HepG2 (cell line): ENCODE data around the gene CADM4. TPM values are rescaled to one million over a fixed set of nuclear protein-coding genes. Genes with fewer than 3 reads are reported as not detected.

Source experiments
- ASH2L ChIP-seq: fragments of 300-600, 200-600 bp; sonication (generic); IDR thresholded peaks from 2 replicates; pipeline ENCODE4 v1.7.0; 2017; ENCODE audit warnings: low read depth, mild to moderate bottlenecking, moderate library complexity, mixed read lengths, low read length; ENCODE audit not compliant: insufficient read length
- ATF7-NPFF ChIP-seq: sonication (generic); formaldehyde crosslinking; IDR thresholded peaks from 2 replicates; pipeline ENCODE4 v1.8.1; 2023; ENCODE audit warnings: mild to moderate bottlenecking, low read depth, missing genetic modification reagents, moderate library complexity
- CBX1 ChIP-seq: IDR thresholded peaks from one replicate; pipeline ENCODE4 v1.6.1; 2016; ENCODE audit warnings: antibody characterized with exemption, low read depth
- CREM ChIP-seq, 2 experiments: sonication (generic) in 1 of 2; formaldehyde crosslinking in 1 of 2; IDR thresholded peaks; 2 replicates each; pipeline versions ENCODE4 v1.4.0 to v1.6.1; 2016 to 2020; ENCODE audit warnings: antibody characterized with exemption in 1 of 2, mild to moderate bottlenecking in 1 of 2, missing genetic modification reagents in 1 of 2
- DR1 ChIP-seq: sonication (generic); formaldehyde crosslinking; IDR thresholded peaks from 2 replicates; pipeline ENCODE4 v1.8.0; 2021; ENCODE audit warnings: mild to moderate bottlenecking, missing genetic modification reagents, inconsistent platforms
- EEA1 ChIP-seq: sonication (generic); formaldehyde crosslinking; IDR thresholded peaks from 2 replicates; pipeline ENCODE4 v1.5.1; 2020; ENCODE audit warnings: mild to moderate bottlenecking, missing genetic modification reagents, borderline replicate concordance
- ESRRA ChIP-seq: sonication (generic); formaldehyde crosslinking; IDR thresholded peaks from 2 replicates; pipeline ENCODE4 v1.5.1; 2020; ENCODE audit warnings: mild to moderate bottlenecking, low read depth, missing genetic modification reagents
- HNF4G ChIP-seq, 2 experiments: sonication (generic) in 1 of 2; formaldehyde crosslinking in 1 of 2; IDR thresholded peaks; 2 replicates each; pipeline versions ENCODE4 v1.4.0 to v1.6.1; 2011 to 2020; ENCODE audit warnings: borderline replicate concordance in 2 of 2, low read depth in 2 of 2, mild to moderate bottlenecking in 2 of 2, low read length in 1 of 2, missing genetic modification reagents in 1 of 2, moderate library complexity in 1 of 2
- KLF11 ChIP-seq: IDR thresholded peaks from 2 replicates; pipeline ENCODE4 v1.6.1; 2016; ENCODE audit warnings: missing compliant biosample characterization
- MAFF ChIP-seq: IDR thresholded peaks from 2 replicates; pipeline ENCODE4 v1.6.1; 2011; ENCODE audit warnings: low read depth, low read length, improper control_type of control experiment
- TMF1 ChIP-seq: sonication (generic); formaldehyde crosslinking; IDR thresholded peaks from 2 replicates; pipeline ENCODE4 v1.8.1; 2022; ENCODE audit warnings: low read depth, missing genetic modification reagents
- ZFP41 ChIP-seq: sonication (generic); formaldehyde crosslinking; IDR thresholded peaks from 2 replicates; pipeline ENCODE4 v1.4.0; 2020; ENCODE audit warnings: mild to moderate bottlenecking, missing genetic modification reagents, borderline replicate concordance
- ZNF432 ChIP-seq: sonication (generic); formaldehyde crosslinking; IDR thresholded peaks from 2 replicates; pipeline ENCODE4 v1.5.0; 2020; ENCODE audit warnings: missing genetic modification reagents, mild to moderate bottlenecking, borderline replicate concordance
- ZNF44 ChIP-seq: sonication (generic); formaldehyde crosslinking; IDR thresholded peaks from 2 replicates; pipeline ENCODE4 v1.5.1; 2020; ENCODE audit warnings: mild to moderate bottlenecking, missing genetic modification reagents
- ZNF530 ChIP-seq: sonication (generic); formaldehyde crosslinking; IDR thresholded peaks from 2 replicates; pipeline ENCODE4 v1.5.0; 2020; ENCODE audit warnings: low read depth, mild to moderate bottlenecking, missing genetic modification reagents
- polyA plus RNA-seq, 8 experiments: library from polyadenylated mRNA; depleted of rRNA in 3 of 8; stranded (reverse) in 7 of 8; unstranded in 1 of 8; fragments of >200 nt; fragmentation: Illumina TruSeq in 4 of 8; extraction: Trizol in 4 of 8; gene quantifications; 2 replicates each; pipeline versions ENCODE4 v1.2.1 to v1.2.3, GENCODE V29; 2011 to 2016; ENCODE audit warnings: low read depth in 4 of 8, missing spikeins in 1 of 8, mixed read lengths in 1 of 8; ENCODE audit not compliant: insufficient read depth in 1 of 8
- total RNA-seq, 5 experiments: library from RNA; depleted of rRNA; stranded (reverse); fragments of >200 nt; fragmentation: Illumina TruSeq; extraction: Trizol; gene quantifications; 2 replicates each; pipeline ENCODE4 v1.2.3, GENCODE V29; 2016; ENCODE audit warnings: low read depth in 1 of 5
- TF ChIP-seq, protein P1 (sequence below): sonication (generic); formaldehyde crosslinking; IDR thresholded peaks from 2 replicates; pipeline ENCODE4 v1.9.0; 2022; ENCODE audit warnings: missing genetic modification reagents, mild to moderate bottlenecking, borderline replicate concordance
- TF ChIP-seq, protein P2 (sequence below): sonication (generic); formaldehyde crosslinking; IDR thresholded peaks from 2 replicates; pipeline ENCODE4 v1.8.1; 2023; ENCODE audit warnings: mild to moderate bottlenecking, moderate library complexity, missing genetic modification reagents
- TF ChIP-seq, protein P3 (sequence below): IDR thresholded peaks from 2 replicates; pipeline ENCODE4 v1.6.1; 2018; ENCODE audit warnings: missing genetic modification reagents, mild to moderate bottlenecking, missing compliant biosample characterization
- TF ChIP-seq, protein P4 (sequence below): sonication (generic); formaldehyde crosslinking; IDR thresholded peaks from 2 replicates; pipeline ENCODE4 v1.8.0; 2022; ENCODE audit warnings: mild to moderate bottlenecking, missing genetic modification reagents, borderline replicate concordance
- TF ChIP-seq, protein P5 (sequence below): sonication (generic); formaldehyde crosslinking; IDR thresholded peaks from 2 replicates; pipeline ENCODE4 v1.5.1; 2020; ENCODE audit warnings: mild to moderate bottlenecking, moderate library complexity, missing genetic modification reagents
- TF ChIP-seq, protein P6 (sequence below): IDR thresholded peaks from 2 replicates; pipeline ENCODE4 v1.6.1; 2016; ENCODE audit warnings: missing compliant biosample characterization, missing genetic modification reagents, borderline replicate concordance

CADM4 gene
- total and polyA plus RNA-seq, 2 of the 13 experiments (the other 11 are each of a cell fraction or from before 2014, with no cell fraction given), result 8.5 to 16.0 TPM

DNA sequence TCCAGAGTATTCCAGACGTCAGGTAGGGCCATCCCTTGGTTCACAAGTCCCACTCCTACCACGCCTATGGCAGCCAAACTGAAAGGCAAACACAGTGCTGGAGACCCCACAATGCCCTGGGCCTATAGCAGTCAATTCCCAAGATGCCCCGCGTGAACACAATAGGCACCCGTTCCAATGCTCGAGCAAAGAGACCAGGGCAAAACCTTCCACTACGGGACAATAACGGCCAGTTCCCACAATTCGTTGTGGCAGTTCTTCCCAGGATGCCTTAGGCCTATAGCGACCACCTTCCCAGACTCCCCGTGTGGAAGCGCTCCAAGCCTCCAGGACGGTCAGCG is 20.8 kb downstream of the CADM4 start (continued):
- TF ChIP-seq, protein P1, sequence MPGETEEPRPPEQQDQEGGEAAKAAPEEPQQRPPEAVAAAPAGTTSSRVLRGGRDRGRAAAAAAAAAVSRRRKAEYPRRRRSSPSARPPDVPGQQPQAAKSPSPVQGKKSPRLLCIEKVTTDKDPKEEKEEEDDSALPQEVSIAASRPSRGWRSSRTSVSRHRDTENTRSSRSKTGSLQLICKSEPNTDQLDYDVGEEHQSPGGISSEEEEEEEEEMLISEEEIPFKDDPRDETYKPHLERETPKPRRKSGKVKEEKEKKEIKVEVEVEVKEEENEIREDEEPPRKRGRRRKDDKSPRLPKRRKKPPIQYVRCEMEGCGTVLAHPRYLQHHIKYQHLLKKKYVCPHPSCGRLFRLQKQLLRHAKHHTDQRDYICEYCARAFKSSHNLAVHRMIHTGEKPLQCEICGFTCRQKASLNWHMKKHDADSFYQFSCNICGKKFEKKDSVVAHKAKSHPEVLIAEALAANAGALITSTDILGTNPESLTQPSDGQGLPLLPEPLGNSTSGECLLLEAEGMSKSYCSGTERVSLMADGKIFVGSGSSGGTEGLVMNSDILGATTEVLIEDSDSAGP (CRISPR knock-in tag), result no peak
- no peak; the same call in 1 of the 2 replicates for TF ChIP-seq ESRRA (CRISPR knock-in tag)
- TF ChIP-seq MAFF, result no peak
- TF ChIP-seq EEA1, result no peak; the same call in 1 of the 2 replicates
- TF ChIP-seq DR1 (CRISPR knock-in tag), result no peak
- TF ChIP-seq, protein P2, sequence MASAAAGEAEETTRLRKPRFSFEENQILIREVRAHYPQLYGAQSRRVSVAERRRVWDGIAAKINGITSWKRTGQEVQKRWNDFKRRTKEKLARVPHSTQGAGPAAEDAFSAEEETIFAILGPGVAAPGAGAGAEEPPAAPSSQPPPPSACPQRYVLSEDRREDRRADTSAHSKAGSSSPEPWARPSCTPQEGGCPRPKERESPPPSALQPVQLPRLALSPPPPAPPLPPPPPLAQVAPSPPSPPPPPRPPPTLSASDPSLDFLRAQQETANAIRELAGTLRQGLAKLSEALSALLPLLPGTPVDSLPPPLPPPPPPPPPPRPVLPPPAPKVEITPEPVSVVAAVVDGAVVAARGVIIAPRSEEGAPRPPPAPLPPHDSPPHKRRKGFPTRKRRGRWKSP (CRISPR knock-in tag), result no peak
- TF ChIP-seq ZNF44 (CRISPR knock-in tag), result no peak
- no peak for TF ChIP-seq CBX1
- TF ChIP-seq ATF7-NPFF (CRISPR knock-in tag), result no peak; the same call in 1 of the 2 replicates
- no peak for TF ChIP-seq HNF4G (IDR thresholded peaks at IDR 0.05; ENCODE audit: borderline replicate concordance, low read depth, low read length)
- no peak for TF ChIP-seq HNF4G (CRISPR knock-in tag; IDR thresholded peaks at IDR 0.05; ENCODE audit: borderline replicate concordance, low read depth)
- no peak for TF ChIP-seq ZFP41
- TF ChIP-seq, protein P3, sequence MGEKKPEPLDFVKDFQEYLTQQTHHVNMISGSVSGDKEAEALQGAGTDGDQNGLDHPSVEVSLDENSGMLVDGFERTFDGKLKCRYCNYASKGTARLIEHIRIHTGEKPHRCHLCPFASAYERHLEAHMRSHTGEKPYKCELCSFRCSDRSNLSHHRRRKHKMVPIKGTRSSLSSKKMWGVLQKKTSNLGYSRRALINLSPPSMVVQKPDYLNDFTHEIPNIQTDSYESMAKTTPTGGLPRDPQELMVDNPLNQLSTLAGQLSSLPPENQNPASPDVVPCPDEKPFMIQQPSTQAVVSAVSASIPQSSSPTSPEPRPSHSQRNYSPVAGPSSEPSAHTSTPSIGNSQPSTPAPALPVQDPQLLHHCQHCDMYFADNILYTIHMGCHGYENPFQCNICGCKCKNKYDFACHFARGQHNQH (CRISPR knock-in tag), result peak; percentile 17; the same call in 1 of the 2 replicates
- no peak for TF ChIP-seq ASH2L
- TF ChIP-seq CREM (IDR thresholded peaks at IDR 0.05), result peak; percentile 58; the same call in 1 of the 2 replicates
- TF ChIP-seq CREM (CRISPR knock-in tag; IDR thresholded peaks at IDR 0.05), result no peak
- TF ChIP-seq KLF11 (CRISPR knock-in tag), result no peak
- TF ChIP-seq, protein P4, sequence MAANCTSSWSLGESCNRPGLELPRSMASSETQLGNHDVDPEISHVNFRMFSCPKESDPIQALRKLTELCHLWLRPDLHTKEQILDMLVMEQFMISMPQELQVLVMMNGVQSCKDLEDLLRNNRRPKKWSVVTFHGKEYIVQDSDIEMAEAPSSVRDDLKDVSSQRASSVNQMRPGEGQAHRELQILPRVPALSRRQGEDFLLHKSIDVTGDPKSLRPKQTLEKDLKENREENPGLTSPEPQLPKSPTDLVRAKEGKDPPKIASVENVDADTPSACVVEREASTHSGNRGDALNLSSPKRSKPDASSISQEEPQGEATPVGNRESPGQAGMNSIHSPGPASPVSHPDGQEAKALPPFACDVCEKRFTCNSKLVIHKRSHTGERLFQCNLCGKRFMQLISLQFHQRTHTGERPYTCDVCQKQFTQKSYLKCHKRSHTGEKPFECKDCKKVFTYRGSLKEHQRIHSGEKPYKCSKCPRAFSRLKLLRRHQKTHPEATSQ (CRISPR knock-in tag), result no peak
- 0 out of 2 replicates have a peak, but pooled peaks have one; percentile 72 for TF ChIP-seq ZNF432 (CRISPR knock-in tag)
- no peak for TF ChIP-seq ZNF530 (CRISPR knock-in tag)
- TF ChIP-seq TMF1 (CRISPR knock-in tag), result no peak
- TF ChIP-seq, protein P5, sequence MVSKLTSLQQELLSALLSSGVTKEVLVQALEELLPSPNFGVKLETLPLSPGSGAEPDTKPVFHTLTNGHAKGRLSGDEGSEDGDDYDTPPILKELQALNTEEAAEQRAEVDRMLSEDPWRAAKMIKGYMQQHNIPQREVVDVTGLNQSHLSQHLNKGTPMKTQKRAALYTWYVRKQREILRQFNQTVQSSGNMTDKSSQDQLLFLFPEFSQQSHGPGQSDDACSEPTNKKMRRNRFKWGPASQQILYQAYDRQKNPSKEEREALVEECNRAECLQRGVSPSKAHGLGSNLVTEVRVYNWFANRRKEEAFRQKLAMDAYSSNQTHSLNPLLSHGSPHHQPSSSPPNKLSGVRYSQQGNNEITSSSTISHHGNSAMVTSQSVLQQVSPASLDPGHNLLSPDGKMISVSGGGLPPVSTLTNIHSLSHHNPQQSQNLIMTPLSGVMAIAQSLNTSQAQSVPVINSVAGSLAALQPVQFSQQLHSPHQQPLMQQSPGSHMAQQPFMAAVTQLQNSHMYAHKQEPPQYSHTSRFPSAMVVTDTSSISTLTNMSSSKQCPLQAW, result peak; percentile 71; the same call in 1 of the 2 replicates
- TF ChIP-seq, protein P6, sequence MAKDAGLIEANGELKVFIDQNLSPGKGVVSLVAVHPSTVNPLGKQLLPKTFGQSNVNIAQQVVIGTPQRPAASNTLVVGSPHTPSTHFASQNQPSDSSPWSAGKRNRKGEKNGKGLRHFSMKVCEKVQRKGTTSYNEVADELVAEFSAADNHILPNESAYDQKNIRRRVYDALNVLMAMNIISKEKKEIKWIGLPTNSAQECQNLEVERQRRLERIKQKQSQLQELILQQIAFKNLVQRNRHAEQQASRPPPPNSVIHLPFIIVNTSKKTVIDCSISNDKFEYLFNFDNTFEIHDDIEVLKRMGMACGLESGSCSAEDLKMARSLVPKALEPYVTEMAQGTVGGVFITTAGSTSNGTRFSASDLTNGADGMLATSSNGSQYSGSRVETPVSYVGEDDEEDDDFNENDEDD (CRISPR knock-in tag), result no peak
